B cell (primary cell): Measurements from ENCODE around the gene GSE1.

Source experiments
- EZH2 ChIP-seq: IDR thresholded peaks from 2 replicates; pipeline ENCODE4 v1.6.1; 2012; ENCODE audit warnings: borderline replicate concordance, low read depth, mild to moderate bottlenecking, moderate library complexity, low read length; ENCODE audit not compliant: insufficient read depth, poor library complexity, severe bottlenecking
- TF ChIP-seq, protein P1 (sequence below): fragments of 200-600 bp; IDR thresholded peaks from one replicate; pipeline ENCODE4 v1.8.0; 2022; ENCODE audit warnings: antibody characterized with exemption, mild to moderate bottlenecking

DNA sequence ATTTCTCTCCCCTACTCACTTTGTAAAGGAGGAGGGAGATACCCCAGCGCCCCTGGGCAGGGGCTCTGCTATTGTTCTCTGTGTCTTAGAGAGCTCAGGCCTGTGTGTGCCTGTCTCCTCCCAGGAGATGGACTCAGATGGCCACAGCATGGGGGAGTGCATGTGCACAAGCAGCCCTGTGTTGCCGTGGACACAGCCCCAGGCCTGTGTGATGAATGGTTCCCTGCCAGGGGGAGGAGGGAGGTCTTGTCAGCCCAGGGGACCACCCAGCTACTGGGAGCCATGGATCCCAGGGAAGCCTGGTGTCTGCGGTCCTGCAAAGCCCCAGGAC lies 49.3 kb downstream of the GSE1 start:
- TF ChIP-seq, protein P1, sequence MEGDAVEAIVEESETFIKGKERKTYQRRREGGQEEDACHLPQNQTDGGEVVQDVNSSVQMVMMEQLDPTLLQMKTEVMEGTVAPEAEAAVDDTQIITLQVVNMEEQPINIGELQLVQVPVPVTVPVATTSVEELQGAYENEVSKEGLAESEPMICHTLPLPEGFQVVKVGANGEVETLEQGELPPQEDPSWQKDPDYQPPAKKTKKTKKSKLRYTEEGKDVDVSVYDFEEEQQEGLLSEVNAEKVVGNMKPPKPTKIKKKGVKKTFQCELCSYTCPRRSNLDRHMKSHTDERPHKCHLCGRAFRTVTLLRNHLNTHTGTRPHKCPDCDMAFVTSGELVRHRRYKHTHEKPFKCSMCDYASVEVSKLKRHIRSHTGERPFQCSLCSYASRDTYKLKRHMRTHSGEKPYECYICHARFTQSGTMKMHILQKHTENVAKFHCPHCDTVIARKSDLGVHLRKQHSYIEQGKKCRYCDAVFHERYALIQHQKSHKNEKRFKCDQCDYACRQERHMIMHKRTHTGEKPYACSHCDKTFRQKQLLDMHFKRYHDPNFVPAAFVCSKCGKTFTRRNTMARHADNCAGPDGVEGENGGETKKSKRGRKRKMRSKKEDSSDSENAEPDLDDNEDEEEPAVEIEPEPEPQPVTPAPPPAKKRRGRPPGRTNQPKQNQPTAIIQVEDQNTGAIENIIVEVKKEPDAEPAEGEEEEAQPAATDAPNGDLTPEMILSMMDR: no peak
- TF ChIP-seq EZH2: no peak
